MM.1S (cell line): Measurements from ENCODE around the gene FLT4.

Experiments used
- DNase-seq: peaks from one replicate; pipeline ENCODE4 v3.0.0-alpha.2; 2015
- H2AFZ ChIP-seq: fragments of 300-600 bp; sonication (generic); 2 replicates; pipeline ENCODE4 v1.6.0; 2016; ENCODE audit warnings: antibody characterized with exemption, low read length
- H3F3A ChIP-seq: fragments of 300-600 bp; sonication (generic); 2 replicates; pipeline ENCODE4 v1.6.1; 2016; ENCODE audit warnings: mild to moderate bottlenecking, antibody characterized with exemption, low read length, moderate library complexity, mixed read lengths; ENCODE audit not compliant: insufficient read depth
- H3K27ac ChIP-seq: fragments of 300-600 bp; sonication (generic); 2 replicates; pipeline ENCODE4 v1.5.1; 2016; ENCODE audit warnings: mild to moderate bottlenecking, low read length
- H3K27me3 ChIP-seq: fragments of 300-600 bp; sonication (generic); replicated peaks from 2 replicates; pipeline ENCODE4 v1.6.0; 2016; ENCODE audit warnings: low read length; ENCODE audit not compliant: insufficient read depth
- H3K36me3 ChIP-seq: fragments of 300-600 bp; sonication (generic); replicated peaks from 2 replicates; pipeline ENCODE4 v1.6.1; 2016; ENCODE audit warnings: mild to moderate bottlenecking, low read length, mixed read lengths; ENCODE audit not compliant: insufficient read depth
- H3K4me1 ChIP-seq: fragments of 300-600 bp; sonication (generic); 2 replicates; pipeline ENCODE4 v1.6.1; 2016; ENCODE audit warnings: low read length, mixed read lengths
- H3K4me2 ChIP-seq: fragments of 300-600 bp; sonication (generic); 2 replicates; pipeline ENCODE4 v1.6.0; 2016; ENCODE audit warnings: low read depth, low read length
- H3K4me3 ChIP-seq: fragments of 300-600 bp; sonication (generic); 2 replicates; pipeline ENCODE4 v1.5.1; 2016; ENCODE audit warnings: low read length, mixed read lengths
- H3K79me2 ChIP-seq: fragments of 300-600 bp; sonication (generic); 2 replicates; pipeline ENCODE4 v1.6.1; 2016; ENCODE audit warnings: mixed run types, low read length, mixed read lengths
- H3K9ac ChIP-seq: fragments of 300-600 bp; sonication (generic); 2 replicates; pipeline ENCODE4 v1.6.1; 2016; ENCODE audit warnings: low read length, mixed read lengths
- H3K9me2 ChIP-seq: fragments of 300-600 bp; sonication (generic); replicated peaks from 2 replicates; pipeline ENCODE4 v1.6.1; 2016; ENCODE audit warnings: mild to moderate bottlenecking, low read length, mixed read lengths; ENCODE audit not compliant: insufficient read depth
- H3K9me3 ChIP-seq: fragments of 300-600 bp; sonication (generic); replicated peaks from 2 replicates; pipeline ENCODE4 v1.6.1; 2016; ENCODE audit warnings: mild to moderate bottlenecking, low read length, mixed read lengths; ENCODE audit not compliant: insufficient read depth
- H4K20me1 ChIP-seq: fragments of 300-600 bp; sonication (generic); 2 replicates; pipeline ENCODE4 v1.6.1; 2016; ENCODE audit warnings: mild to moderate bottlenecking, low read length, moderate library complexity, mixed read lengths; ENCODE audit not compliant: insufficient read depth
- CTCF ChIP-seq: fragments of 300-600 bp; sonication (generic); IDR thresholded peaks from 2 replicates; pipeline ENCODE4 v1.5.1; 2016; ENCODE audit warnings: antibody characterized with exemption, low read length, mixed read lengths
- EZH2 ChIP-seq: fragments of 300-600 bp; sonication (generic); optimal IDR thresholded peaks from 2 replicates; pipeline ENCODE3; 2017; ENCODE audit warnings: low read depth, mild to moderate bottlenecking, antibody characterized with exemption, low read length, mixed read lengths
- EZH2phosphoT487 ChIP-seq: fragments of 300-600 bp; sonication (generic); IDR thresholded peaks from 2 replicates; pipeline ENCODE4 v1.6.1; 2018; ENCODE audit warnings: antibody characterized with exemption, low read length

FLT4 gene

DNA sequence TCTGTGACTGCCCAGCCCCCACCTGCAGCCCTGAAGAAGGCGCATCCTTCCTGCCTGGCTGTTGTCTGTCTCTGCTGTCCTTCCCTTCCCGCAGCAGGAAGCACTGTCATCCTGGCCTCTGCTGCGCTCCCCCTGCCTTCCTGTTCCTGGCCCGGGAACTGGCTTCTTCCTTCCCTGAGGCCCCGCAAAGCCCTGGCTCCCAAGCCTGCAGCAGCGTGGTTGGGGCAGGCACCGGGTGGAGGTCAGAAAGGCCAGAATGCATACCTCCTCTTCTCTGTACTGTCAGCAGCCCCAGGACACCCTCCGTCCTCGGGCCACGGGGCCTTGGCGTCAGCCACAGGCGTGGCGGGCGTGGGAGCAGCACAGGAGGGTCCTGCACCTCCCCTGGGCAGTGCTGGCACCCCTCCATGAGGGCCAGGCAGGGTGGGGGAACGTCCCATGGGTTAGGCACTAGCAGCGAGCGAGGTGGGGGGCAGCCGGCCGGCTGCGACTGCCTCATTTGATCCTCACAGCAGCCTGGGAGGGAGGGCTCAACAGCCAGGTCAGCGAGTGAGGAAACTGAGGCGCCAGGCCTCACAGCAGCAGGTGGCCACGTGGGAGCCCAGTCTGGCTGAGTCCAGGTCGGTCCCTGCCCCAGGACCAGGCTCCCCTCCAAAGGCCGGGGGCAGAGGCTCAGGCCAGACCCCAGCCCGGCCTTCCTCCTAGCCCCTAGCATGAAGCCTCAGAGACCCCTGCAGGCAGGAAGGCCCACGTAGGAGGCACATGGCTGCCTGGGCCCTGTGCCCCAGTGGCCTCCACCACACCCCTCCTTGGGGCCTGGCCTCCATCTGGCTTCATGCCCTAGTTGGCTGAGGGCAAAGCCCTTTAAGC is 9.4 kb downstream of the FLT4 start:
- DNase-seq, result no peak
- Histone ChIP-seq H4K20me1 (no peaks in the 10 kb centered on the region), H3K4me2 (no peak overlapping the region), H2AFZ (no peak overlapping the region), H3K9ac (no peak overlapping the region), H3K27ac (no peak overlapping the region), H3K79me2 (no peaks in the 10 kb centered on the region), H3K9me3 (no peaks in the 10 kb centered on the region), H3K9me2 (no peaks in the 10 kb centered on the region), H3K27me3 (peaks cover 62% of the 10 kb centered on the region), H3K36me3 (no peaks in the 10 kb centered on the region), H3K4me3 (no peak overlapping the region), H3F3A (no peaks in the 10 kb centered on the region), H3K4me1 (no peaks in the 10 kb centered on the region)
- TF ChIP-seq EZH2, result no peak
- no peak for TF ChIP-seq CTCF
- no peak for TF ChIP-seq EZH2phosphoT487

DNA sequence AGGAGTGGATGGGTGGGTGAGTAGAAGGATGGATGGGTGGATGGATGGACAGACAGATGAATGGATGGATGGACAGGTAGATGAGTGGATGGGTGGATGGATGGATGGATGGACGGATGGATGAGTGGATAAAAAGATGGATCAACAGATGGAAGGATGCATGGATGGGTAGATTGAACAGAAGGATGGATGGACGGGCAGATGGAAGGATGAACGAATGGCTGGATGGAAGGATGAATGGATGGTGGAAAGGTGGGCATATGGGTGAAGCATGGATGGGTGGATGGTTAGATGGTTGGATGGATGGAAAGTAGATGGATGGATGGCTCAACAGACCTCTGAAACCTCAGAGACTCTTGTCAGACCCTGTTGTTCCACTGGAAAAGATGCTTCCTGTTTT is 10.1 kb downstream of the FLT4 start:
- DNase-seq, result no peak
- H4K20me1 ChIP-seq, result no peaks in the 10 kb centered on the region

DNA sequence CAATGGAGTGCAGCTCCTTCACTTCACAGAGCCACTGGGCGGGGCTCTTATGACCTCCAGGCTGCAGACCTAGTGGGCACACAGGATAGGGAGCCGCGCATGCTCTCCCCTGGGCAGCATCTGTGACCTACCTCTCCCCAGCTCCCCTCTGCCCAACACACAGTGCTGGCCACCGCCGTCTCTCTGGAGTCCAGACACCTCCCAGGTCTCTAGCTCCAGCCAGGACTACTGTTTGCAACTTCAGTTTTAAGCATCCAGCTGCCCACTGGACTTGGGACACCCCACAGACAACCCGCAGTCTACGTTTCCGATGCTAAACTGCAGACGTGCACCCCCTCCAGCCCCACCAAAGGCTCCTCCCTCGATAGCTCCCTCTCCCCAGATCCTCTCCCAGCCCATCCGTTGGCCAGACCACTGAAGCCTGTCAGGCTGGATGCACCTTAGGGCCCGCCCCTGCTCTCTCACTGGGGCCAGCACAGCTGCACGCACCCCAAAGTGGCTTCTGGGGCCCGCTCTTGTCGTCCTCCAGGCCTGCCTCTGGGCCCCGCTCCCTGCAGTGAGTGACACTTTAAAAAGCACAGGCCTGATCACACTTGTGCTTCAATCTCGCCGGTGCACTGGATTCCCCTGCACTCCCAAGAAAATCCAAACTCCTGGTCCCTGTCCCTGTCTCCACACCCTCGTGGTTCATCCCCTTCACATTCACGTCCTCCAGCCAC is 11.3 kb downstream of the FLT4 start:
- H3K4me1 ChIP-seq, result no peaks in the 10 kb centered on the region
- no peaks in the 10 kb centered on the region for H3F3A ChIP-seq
- H2AFZ ChIP-seq, result no peak overlapping the region
- no peak for DNase-seq
- H3K27ac ChIP-seq, result no peak overlapping the region
- H3K79me2 ChIP-seq, result no peaks in the 10 kb centered on the region
- H3K9me2 ChIP-seq, result no peaks in the 10 kb centered on the region
- no peaks in the 10 kb centered on the region for H4K20me1 ChIP-seq
- H3K9me3 ChIP-seq, result no peaks in the 10 kb centered on the region
- peaks cover 53% of the 10 kb centered on the region for H3K27me3 ChIP-seq
- no peak overlapping the region for H3K4me3 ChIP-seq
- TF ChIP-seq EZH2phosphoT487 (no peak), CTCF (no peak), EZH2 (no peak)
- H3K9ac ChIP-seq, result no peak overlapping the region
- H3K36me3 ChIP-seq, result no peaks in the 10 kb centered on the region
- no peak overlapping the region for H3K4me2 ChIP-seq

More for the DNA sequence above, 10.1 kb downstream of the FLT4 start:
- no peak overlapping the region for H3K27ac ChIP-seq
- TF ChIP-seq CTCF (no peak), EZH2phosphoT487 (no peak), EZH2 (no peak)
- no peaks in the 10 kb centered on the region for H3K4me1 ChIP-seq
- no peaks in the 10 kb centered on the region for H3K79me2 ChIP-seq
- H3K9ac ChIP-seq, result no peak overlapping the region
- H3K36me3 ChIP-seq, result no peaks in the 10 kb centered on the region
- peaks cover 55% of the 10 kb centered on the region for H3K27me3 ChIP-seq
- H3F3A ChIP-seq, result no peaks in the 10 kb centered on the region
- no peak overlapping the region for H2AFZ ChIP-seq
- no peaks in the 10 kb centered on the region for H3K9me3 ChIP-seq
- no peaks in the 10 kb centered on the region for H3K9me2 ChIP-seq
- no peak overlapping the region for H3K4me3 ChIP-seq
- H3K4me2 ChIP-seq, result no peak overlapping the region
